Ramos (cell line): ENCODE measurements around the gene APOL1.

Source experiments
- in situ Hi-C: fragments of 300-500 bp; cut with MboI; formaldehyde crosslinking; loops from one replicate; pipeline ENCODE4 v1.14.3; 2022; ENCODE audit warnings: low sequenced_read_pairs; ENCODE audit not compliant: unreplicated experiment

The APOL1 gene

DNA sequence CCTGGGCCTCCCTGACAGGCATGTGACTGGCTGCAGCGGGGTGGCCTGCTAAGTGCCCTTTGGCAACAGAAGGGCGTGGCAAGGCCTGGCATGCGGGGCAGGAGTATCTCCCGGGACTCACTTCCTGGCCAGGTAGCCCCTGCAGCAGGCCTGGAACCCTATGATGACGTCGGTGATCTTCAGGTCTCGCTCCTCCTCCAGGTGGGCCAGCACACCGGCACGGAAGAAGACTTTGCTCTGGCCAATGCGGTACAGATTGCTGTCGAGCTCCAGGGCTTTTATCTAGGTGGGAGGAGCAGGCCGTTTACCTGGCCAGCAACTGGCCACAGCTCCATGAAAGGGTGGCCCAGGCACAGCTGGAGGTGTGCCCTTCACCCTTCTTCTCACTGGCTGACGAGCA, 50.9 kb downstream of the APOL1 start:
- in situ Hi-C loops = no loop called here

DNA sequence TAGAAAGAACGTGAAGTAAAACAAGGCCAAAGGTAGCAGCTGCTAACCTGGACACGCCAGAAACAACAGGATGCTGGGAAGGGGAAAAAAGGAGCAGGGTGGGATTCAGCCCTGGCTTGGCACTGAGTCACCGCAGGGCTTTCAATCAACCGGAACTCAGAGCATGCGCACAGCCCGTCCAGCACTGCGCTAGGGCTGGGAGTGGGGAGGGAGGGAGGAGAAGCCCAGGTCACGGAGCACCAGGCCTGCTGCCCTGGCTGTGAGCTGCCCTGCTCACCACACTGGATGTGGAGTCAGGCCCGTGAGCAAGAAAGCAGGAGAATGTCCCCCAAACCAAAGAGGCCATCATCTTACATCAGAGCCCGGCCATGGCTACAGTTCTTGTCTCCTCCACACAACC, 51.5 kb downstream of the APOL1 start:
- in situ Hi-C loops = no loop called here

DNA sequence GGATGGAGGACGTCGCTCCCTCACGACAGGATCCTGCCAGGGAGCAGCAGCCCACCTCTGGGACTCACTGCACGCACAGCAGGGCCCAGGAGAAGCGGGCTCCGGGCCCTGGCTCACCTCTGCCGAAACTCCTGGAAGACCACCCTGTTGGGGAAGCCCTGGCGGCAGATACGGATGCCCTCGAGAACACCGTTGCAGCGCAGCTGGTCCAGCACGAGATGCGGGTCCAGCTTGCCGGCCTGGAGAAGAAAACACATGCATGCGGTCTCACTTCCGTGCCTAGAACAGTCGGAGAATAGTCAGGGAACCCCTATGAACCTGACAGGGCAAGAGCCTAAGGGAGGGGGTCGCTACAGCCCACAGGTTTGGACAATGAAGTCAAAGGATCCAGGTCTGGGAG, 52.9 kb downstream of the APOL1 start:
- in situ Hi-C loops = loop anchor here (5.0 kb wide), 1 partner anchor 161 kb away; no protein-coding TSS in a partner anchor

DNA sequence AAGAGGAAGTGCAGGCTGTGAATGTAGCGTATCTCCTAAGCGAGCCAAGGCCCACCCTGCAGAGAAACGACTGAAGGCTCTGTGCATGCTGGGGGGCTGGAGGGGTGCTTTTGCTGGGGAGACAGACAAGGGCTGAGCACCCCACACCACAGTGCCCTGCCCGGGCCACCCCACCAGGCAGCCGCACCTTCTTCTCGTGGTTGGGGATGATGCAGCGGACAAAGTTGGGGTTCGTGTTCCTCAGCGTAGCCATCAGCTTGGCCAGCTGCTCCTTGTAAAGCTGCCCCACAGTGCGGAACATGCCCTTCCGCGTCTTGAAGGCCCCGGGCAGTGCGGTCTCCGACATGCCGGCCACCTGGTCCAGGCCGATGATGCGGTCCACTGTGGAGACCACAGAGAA, 53.3 kb downstream of the APOL1 start:
- in situ Hi-C loops = loop anchor here (5.0 kb wide), 1 partner anchor 161 kb away; no protein-coding TSS in a partner anchor

DNA sequence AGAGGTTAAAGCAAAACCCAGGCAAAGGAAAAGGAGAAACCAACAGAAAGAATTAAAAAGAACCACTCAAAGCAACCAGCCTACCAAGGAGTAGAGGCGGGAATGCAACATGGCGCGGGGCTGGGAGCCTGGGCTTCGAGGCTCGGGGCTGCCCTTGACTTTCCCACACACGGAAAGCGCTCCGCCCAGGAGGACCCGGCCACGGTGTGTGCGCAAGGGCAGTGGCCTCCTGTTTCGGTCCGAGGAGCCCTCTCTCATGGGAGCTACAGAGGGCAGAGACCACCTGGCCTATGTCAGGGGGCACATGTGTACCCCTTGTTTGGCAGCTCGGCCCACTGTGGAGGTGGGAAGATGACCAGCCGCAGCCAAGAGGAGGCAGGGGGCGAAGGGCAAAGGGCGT, 55.9 kb downstream of the APOL1 start:
- in situ Hi-C loops = loop anchor here (5.0 kb wide), 1 partner anchor 158 kb away; no protein-coding TSS in a partner anchor

DNA sequence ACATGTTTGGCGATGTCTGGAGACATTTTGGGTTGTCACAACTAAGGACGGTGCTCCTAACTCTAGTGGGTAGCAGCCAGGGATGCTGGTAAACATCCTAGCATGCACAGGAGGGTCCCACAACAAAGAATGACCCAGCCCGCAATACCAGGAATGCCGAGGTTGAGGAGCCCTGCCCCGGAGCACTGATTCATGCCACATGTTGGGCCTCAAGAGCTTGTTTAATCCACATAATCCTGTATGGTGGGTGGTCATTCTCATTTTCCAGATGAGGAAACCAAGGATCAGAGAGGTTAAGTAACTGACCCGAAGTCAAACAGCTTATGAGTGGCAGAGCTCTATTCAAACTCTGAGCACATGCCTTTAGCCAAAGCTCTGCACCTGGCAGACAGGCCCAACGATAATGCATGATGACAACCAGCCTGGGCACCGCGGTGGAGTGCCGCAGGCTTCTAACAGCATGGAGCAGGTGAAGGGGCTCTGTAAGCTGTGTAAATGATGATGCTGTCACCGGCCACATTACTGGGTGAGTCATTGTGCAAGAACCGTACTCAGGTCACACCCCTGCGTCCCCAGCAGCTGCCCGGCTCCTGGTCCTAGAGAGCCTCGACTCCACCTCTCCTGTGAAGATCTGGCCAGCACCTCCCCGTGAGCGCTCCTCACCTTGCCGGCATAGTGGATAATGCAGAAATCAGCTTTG, 58.6 kb downstream of the APOL1 start:
- in situ Hi-C loops = no loop called here

DNA sequence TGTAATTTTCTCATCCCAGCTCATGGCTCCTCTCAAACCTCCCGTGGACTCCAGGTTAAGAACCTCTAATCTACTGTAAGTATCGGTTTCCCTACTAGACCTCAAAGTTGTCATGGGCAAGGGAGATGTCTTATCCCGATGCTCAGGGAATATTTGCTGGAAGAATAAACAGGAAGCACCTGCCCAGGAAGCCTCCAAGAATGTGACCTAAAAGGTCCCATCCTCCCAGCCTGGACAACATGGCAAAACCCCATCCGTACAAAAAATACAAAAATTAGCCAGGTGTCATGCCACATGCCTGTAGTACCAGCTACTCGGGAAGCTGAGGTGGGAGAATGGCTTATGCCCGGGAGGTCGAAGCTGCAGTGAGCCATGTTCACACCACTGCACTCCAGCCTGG, 62.4 kb downstream of the APOL1 start:
- in situ Hi-C loops = no loop called here

DNA sequence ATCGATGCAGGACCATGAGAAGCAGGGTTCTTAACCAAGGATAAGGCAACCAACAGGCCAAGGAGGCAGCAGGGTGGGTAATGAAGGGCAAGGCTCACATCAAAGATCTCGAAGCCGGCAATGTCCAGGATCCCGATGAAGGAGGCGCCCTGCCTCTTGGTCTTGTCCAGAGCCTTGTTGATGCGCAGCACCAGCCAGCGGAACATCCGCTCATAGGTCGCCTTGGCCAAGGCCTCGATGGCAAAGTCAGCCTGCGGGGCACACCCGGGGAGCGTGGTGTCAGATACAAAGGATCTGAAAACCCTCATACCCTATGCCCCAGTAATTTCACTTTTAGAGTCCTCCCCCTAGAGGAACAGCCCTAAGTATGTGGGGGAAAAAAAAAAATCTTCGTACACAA, 63.5 kb downstream of the APOL1 start:
- in situ Hi-C loops = no loop called here
